ENCODE results near the gene GDI2.

DNA sequence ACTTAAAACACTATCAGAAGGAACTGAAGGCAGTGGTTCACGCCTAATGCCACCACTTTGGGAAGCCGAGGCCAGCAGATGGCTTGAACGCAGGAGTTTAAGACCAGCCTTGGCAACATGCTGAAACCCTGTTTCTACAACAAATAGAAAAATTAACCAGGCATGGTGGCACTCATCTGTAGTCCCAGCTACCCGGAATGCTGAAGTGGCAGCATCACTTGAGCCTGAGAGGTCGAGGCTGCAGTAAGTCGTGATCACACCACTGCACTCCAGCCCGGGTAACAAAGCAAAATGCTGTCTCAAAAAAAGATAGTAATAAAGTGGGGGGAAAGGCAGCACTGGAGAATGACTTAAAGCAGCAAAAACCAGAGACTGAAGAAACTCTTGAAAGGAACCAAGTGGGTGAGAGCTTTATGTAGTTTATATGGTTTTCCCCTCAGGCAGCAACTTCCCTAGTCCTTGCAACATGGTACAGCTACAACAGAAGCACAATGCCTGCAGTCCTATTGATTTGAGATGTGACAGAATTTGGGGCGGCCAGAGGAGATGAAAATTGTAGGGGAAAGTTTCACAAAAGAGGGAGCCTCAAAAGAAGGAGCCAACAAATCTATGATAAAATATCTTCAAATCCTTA lies 38.1 kb downstream of the GDI2 start:
- TF ChIP-seq, protein P1, sequence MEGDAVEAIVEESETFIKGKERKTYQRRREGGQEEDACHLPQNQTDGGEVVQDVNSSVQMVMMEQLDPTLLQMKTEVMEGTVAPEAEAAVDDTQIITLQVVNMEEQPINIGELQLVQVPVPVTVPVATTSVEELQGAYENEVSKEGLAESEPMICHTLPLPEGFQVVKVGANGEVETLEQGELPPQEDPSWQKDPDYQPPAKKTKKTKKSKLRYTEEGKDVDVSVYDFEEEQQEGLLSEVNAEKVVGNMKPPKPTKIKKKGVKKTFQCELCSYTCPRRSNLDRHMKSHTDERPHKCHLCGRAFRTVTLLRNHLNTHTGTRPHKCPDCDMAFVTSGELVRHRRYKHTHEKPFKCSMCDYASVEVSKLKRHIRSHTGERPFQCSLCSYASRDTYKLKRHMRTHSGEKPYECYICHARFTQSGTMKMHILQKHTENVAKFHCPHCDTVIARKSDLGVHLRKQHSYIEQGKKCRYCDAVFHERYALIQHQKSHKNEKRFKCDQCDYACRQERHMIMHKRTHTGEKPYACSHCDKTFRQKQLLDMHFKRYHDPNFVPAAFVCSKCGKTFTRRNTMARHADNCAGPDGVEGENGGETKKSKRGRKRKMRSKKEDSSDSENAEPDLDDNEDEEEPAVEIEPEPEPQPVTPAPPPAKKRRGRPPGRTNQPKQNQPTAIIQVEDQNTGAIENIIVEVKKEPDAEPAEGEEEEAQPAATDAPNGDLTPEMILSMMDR (conservative IDR thresholded peaks at IDR 0.05): no peak
- no peak for TF ChIP-seq EZH2 (IDR thresholded peaks at IDR 0.05; ENCODE audit: low read depth)

Data from PC-9 (cell line).